ENCODE results near the gene PHKG1.
"Not testable (repeated sequence)": the region's sequence is repeated elsewhere in the genome, so short reads cannot be mapped to it uniquely, and the experiment has no call there.

DNA sequence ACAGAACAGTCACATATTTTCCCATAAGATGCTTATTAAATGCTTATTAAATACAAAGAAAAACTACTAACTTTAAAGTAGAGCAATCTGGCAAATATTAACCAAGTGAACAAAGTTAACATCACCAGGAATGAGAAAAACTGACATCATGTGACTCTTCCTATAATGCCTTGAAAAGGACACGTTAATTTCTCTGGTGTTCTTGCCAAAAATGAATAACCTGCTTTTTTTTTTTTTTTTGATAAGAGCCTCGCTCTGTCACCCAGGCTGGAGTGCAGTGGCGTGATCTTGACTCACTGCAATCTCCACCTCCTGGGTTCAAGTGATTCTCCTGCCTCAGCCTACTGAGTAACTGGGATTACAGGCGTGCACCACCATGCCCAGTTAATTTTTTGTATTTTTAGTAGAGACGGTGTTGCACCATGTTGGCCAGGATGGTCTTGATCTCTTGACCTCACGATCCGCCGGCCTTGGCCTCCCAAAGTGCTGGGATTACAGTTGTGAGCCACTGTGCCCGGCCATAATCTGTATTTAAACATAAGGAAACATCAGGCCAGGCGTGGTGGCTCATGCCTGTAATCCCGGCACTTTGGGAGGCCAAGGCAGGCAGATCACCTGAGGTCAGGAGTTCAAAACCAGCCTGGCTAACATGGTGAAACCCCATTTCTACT is 45.2 kb downstream of the PHKG1 start:
- TF ChIP-seq, protein P1, sequence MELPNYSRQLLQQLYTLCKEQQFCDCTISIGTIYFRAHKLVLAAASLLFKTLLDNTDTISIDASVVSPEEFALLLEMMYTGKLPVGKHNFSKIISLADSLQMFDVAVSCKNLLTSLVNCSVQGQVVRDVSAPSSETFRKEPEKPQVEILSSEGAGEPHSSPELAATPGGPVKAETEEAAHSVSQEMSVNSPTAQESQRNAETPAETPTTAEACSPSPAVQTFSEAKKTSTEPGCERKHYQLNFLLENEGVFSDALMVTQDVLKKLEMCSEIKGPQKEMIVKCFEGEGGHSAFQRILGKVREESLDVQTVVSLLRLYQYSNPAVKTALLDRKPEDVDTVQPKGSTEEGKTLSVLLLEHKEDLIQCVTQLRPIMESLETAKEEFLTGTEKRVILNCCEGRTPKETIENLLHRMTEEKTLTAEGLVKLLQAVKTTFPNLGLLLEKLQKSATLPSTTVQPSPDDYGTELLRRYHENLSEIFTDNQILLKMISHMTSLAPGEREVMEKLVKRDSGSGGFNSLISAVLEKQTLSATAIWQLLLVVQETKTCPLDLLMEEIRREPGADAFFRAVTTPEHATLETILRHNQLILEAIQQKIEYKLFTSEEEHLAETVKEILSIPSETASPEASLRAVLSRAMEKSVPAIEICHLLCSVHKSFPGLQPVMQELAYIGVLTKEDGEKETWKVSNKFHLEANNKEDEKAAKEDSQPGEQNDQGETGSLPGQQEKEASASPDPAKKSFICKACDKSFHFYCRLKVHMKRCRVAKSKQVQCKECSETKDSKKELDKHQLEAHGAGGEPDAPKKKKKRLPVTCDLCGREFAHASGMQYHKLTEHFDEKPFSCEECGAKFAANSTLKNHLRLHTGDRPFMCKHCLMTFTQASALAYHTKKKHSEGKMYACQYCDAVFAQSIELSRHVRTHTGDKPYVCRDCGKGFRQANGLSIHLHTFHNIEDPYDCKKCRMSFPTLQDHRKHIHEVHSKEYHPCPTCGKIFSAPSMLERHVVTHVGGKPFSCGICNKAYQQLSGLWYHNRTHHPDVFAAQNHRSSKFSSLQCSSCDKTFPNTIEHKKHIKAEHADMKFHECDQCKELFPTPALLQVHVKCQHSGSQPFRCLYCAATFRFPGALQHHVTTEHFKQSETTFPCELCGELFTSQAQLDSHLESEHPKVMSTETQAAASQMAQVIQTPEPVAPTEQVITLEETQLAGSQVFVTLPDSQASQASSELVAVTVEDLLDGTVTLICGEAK (IDR thresholded peaks at IDR 0.05; ENCODE audit: borderline replicate concordance) = not testable (repeated sequence)
- TF ChIP-seq NFYB (IDR thresholded peaks at IDR 0.05; ENCODE audit: insufficient read depth, low read depth, low read length); POLR2A (IDR thresholded peaks at IDR 0.05; ENCODE audit: low read depth, low read length): not testable (repeated sequence)
- TF ChIP-seq, protein P2, sequence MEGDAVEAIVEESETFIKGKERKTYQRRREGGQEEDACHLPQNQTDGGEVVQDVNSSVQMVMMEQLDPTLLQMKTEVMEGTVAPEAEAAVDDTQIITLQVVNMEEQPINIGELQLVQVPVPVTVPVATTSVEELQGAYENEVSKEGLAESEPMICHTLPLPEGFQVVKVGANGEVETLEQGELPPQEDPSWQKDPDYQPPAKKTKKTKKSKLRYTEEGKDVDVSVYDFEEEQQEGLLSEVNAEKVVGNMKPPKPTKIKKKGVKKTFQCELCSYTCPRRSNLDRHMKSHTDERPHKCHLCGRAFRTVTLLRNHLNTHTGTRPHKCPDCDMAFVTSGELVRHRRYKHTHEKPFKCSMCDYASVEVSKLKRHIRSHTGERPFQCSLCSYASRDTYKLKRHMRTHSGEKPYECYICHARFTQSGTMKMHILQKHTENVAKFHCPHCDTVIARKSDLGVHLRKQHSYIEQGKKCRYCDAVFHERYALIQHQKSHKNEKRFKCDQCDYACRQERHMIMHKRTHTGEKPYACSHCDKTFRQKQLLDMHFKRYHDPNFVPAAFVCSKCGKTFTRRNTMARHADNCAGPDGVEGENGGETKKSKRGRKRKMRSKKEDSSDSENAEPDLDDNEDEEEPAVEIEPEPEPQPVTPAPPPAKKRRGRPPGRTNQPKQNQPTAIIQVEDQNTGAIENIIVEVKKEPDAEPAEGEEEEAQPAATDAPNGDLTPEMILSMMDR (IDR thresholded peaks at IDR 0.05 in 2 of 3, conservative IDR thresholded peaks at IDR 0.05 in 1 of 3; ENCODE audit: control insufficient read depth in 2 of 3, extremely low read depth in 1 of 3, insufficient read depth in 1 of 3, low read depth in 3 of 3, low read length in 3 of 3) = not testable (repeated sequence)
